ENCODE results near the gene SMCO4. TPM values are rescaled to one million over a fixed set of nuclear protein-coding genes. Genes with fewer than 3 reads are reported as not detected.

The SMCO4 gene
- total RNA-seq, 1 experiment from 2014 or later = 50.1 TPM

DNA sequence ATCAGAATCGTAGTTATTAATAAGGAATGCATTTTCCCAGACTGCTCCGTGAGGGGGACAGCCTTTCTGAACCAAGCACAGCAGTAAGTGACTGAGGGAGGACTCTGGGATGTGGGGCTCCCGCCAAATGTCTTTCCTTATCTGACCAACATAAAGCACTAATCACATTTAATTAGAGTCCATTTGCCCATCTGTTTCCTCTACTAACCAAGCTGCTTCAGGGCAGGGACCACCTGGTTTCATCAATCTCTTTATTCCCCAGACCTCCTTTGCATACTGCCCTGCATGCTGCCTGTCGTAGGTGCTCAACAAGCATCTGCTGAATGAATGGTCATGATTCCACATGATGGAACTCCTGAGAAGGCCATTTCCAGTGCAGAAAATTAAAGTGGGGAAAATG, 29.4 kb downstream of the SMCO4 start:
- no peak overlapping the region for H3K27ac Mint-ChIP-seq
- peaks cover 14% of the 10 kb centered on the region for H3K9me3 Mint-ChIP-seq
- H3K27me3 Mint-ChIP-seq (ENCODE audit: low read depth) = no peaks in the 10 kb centered on the region
- DNase-seq (ENCODE audit: low spot score) (no peak), ATAC-seq (no peak)
- no peak overlapping the region for H3K4me3 Mint-ChIP-seq
- CTCF ChIA-PET = no interaction called here
- H3K4me1 Mint-ChIP-seq = peaks cover 34% of the 10 kb centered on the region
- peaks cover 13% of the 10 kb centered on the region for H3K36me3 Mint-ChIP-seq
- POLR2A ChIA-PET = no interaction called here
- no peak for TF ChIP-seq MAX (CRISPR knock-in tag; IDR thresholded peaks at IDR 0.05)
- no peak for TF ChIP-seq GRHL2 (CRISPR knock-in tag; IDR thresholded peaks at IDR 0.05; ENCODE audit: insufficient replicate concordance, severe bottlenecking)
- TF ChIP-seq, protein P1, sequence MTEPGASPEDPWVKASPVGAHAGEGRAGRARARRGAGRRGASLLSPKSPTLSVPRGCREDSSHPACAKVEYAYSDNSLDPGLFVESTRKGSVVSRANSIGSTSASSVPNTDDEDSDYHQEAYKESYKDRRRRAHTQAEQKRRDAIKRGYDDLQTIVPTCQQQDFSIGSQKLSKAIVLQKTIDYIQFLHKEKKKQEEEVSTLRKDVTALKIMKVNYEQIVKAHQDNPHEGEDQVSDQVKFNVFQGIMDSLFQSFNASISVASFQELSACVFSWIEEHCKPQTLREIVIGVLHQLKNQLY (CRISPR knock-in tag; IDR thresholded peaks at IDR 0.05) = no peak
- TF ChIP-seq FOXP1 (CRISPR knock-in tag; IDR thresholded peaks at IDR 0.05; ENCODE audit: borderline replicate concordance) = no peak
- TF ChIP-seq, protein P2, sequence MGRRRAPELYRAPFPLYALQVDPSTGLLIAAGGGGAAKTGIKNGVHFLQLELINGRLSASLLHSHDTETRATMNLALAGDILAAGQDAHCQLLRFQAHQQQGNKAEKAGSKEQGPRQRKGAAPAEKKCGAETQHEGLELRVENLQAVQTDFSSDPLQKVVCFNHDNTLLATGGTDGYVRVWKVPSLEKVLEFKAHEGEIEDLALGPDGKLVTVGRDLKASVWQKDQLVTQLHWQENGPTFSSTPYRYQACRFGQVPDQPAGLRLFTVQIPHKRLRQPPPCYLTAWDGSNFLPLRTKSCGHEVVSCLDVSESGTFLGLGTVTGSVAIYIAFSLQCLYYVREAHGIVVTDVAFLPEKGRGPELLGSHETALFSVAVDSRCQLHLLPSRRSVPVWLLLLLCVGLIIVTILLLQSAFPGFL (CRISPR knock-in tag; IDR thresholded peaks at IDR 0.05; ENCODE audit: borderline replicate concordance) = no peak
- TF ChIP-seq FOXK1 (CRISPR knock-in tag; IDR thresholded peaks at IDR 0.05) = no peak
- no peak for TF ChIP-seq ZNF121 (CRISPR knock-in tag; IDR thresholded peaks at IDR 0.05)
- TF ChIP-seq, protein P3, sequence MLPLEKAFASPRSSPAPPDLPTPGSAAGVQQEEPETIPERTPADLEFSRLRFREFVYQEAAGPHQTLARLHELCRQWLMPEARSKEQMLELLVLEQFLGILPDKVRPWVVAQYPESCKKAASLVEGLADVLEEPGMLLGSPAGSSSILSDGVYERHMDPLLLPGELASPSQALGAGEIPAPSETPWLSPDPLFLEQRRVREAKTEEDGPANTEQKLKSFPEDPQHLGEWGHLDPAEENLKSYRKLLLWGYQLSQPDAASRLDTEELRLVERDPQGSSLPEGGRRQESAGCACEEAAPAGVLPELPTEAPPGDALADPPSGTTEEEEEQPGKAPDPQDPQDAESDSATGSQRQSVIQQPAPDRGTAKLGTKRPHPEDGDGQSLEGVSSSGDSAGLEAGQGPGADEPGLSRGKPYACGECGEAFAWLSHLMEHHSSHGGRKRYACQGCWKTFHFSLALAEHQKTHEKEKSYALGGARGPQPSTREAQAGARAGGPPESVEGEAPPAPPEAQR (CRISPR knock-in tag; IDR thresholded peaks at IDR 0.05) = no peak
- TF ChIP-seq, protein P4, sequence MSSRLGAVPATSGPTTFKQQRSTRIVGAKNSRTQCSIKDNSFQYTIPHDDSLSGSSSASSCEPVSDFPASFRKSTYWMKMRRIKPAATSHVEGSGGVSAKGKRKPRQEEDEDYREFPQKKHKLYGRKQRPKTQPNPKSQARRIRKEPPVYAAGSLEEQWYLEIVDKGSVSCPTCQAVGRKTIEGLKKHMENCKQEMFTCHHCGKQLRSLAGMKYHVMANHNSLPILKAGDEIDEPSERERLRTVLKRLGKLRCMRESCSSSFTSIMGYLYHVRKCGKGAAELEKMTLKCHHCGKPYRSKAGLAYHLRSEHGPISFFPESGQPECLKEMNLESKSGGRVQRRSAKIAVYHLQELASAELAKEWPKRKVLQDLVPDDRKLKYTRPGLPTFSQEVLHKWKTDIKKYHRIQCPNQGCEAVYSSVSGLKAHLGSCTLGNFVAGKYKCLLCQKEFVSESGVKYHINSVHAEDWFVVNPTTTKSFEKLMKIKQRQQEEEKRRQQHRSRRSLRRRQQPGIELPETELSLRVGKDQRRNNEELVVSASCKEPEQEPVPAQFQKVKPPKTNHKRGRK (CRISPR knock-in tag; IDR thresholded peaks at IDR 0.05; ENCODE audit: borderline replicate concordance) = no peak
- no peak for TF ChIP-seq ZNF232 (CRISPR knock-in tag; IDR thresholded peaks at IDR 0.05)
- no peak for TF ChIP-seq ZNF423 (CRISPR knock-in tag; IDR thresholded peaks at IDR 0.05)
- TF ChIP-seq, protein P5, sequence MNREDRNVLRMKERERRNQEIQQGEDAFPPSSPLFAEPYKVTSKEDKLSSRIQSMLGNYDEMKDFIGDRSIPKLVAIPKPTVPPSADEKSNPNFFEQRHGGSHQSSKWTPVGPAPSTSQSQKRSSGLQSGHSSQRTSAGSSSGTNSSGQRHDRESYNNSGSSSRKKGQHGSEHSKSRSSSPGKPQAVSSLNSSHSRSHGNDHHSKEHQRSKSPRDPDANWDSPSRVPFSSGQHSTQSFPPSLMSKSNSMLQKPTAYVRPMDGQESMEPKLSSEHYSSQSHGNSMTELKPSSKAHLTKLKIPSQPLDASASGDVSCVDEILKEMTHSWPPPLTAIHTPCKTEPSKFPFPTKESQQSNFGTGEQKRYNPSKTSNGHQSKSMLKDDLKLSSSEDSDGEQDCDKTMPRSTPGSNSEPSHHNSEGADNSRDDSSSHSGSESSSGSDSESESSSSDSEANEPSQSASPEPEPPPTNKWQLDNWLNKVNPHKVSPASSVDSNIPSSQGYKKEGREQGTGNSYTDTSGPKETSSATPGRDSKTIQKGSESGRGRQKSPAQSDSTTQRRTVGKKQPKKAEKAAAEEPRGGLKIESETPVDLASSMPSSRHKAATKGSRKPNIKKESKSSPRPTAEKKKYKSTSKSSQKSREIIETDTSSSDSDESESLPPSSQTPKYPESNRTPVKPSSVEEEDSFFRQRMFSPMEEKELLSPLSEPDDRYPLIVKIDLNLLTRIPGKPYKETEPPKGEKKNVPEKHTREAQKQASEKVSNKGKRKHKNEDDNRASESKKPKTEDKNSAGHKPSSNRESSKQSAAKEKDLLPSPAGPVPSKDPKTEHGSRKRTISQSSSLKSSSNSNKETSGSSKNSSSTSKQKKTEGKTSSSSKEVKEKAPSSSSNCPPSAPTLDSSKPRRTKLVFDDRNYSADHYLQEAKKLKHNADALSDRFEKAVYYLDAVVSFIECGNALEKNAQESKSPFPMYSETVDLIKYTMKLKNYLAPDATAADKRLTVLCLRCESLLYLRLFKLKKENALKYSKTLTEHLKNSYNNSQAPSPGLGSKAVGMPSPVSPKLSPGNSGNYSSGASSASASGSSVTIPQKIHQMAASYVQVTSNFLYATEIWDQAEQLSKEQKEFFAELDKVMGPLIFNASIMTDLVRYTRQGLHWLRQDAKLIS (CRISPR knock-in tag; IDR thresholded peaks at IDR 0.05; ENCODE audit: borderline replicate concordance) = no peak

DNA sequence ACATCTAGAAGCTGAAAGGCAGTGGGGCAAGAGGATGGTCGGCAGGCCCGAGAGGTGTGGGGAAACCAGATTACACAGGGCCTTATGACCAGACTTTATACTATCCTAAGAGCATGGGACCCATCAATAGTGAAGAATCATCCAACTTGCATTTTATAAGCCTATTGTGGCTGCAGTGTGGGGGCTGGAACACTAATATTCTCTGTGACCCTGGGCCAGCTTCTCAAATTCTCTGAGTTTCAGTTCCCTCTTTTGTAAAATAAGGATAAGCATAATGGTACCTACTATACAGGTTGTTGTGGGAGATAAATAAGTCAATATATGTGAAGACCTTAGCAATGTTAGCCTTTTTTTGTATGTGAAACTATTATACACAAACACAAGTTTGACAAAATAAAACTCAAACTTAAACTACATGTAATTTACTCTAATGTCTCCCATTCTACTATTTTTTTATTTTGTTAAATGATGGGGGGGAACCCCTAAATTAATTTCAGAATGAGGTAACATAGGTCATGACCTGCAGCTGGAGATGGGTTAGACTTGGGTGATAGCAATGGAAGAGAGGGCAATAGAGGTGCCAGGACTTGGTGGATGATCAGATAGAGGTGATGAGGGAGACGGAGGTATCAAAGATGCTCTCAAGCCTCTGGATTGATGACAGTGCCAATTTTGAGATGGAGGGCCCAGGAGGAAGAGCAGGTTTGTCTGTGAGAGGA, 30.1 kb downstream of the SMCO4 start:
- no peak overlapping the region for H3K27ac Mint-ChIP-seq
- H3K36me3 Mint-ChIP-seq = peaks cover 18% of the 10 kb centered on the region
- peaks cover 34% of the 10 kb centered on the region for H3K4me1 Mint-ChIP-seq
- no peak overlapping the region for H3K4me3 Mint-ChIP-seq
- no peak for ATAC-seq
- DNase-seq (ENCODE audit: low spot score) = no peak
- no peak for TF ChIP-seq GTF2I (CRISPR knock-in tag; conservative IDR thresholded peaks at IDR 0.05)
- no peak for TF ChIP-seq CBFB (CRISPR knock-in tag; IDR thresholded peaks at IDR 0.05; ENCODE audit: low read depth)
- ChIA-PET POLR2A (no interaction called here), CTCF (no interaction called here)
- H3K9me3 Mint-ChIP-seq = peaks cover 17% of the 10 kb centered on the region
- H3K27me3 Mint-ChIP-seq (ENCODE audit: low read depth) = no peaks in the 10 kb centered on the region

Measured in WTC11 (cell line).